Muscle of arm (tissue), 12 donors: ENCODE measurements around the gene PTPRN2. TPM values are rescaled to one million over a fixed set of nuclear protein-coding genes. Genes with fewer than 3 reads are reported as not detected.
"Not testable (repeated sequence)": the region's sequence is repeated elsewhere in the genome, so short reads cannot be mapped to it uniquely, and the experiment has no call there.

Experiments
- DNase-seq: peaks from one replicate; pipeline ENCODE4 v3.0.0-alpha.2; 2013
- polyA plus RNA-seq, 12 donors: library from polyadenylated mRNA; unstranded; fragments of 120-200 nt; gene quantifications; one replicate each; pipeline ENCODE4 v1.2.1, GENCODE V29; 2013; ENCODE audit not compliant: insufficient read length in 12 of 12

Gene PTPRN2
- polyA plus RNA-seq, 12 donors: 1.6 to 8.7 (median 2.3) TPM; not detected in 1

- DNase-seq: no peak
These were observed 1079.1 kb downstream of the PTPRN2 start for GRCh38 chr7:157508477-157508881.

- no peak for DNase-seq
These were observed 1079.6 kb downstream of the PTPRN2 start for GRCh38 chr7:157507987-157508386.

GRCh38 chr7:157506268-157506667, 1081.4 kb downstream of the PTPRN2 start:
- no peak for DNase-seq

- no peak for DNase-seq
These were observed 1082.0 kb downstream of the PTPRN2 start for GRCh38 chr7:157505646-157506045.

GRCh38 chr7:157503229-157503628, 1084.4 kb downstream of the PTPRN2 start:
- no peak for DNase-seq

GRCh38 chr7:157502701-157503111, 1084.9 kb downstream of the PTPRN2 start:
- peak; percentile 2 for DNase-seq

- DNase-seq: no peak
These were observed 1086.0 kb downstream of the PTPRN2 start for GRCh38 chr7:157501581-157501980.

- not testable (repeated sequence) for DNase-seq
These were observed 1086.6 kb downstream of the PTPRN2 start for GRCh38 chr7:157500989-157501540.

GRCh38 chr7:157500171-157500960, 1087.3 kb downstream of the PTPRN2 start:
- DNase-seq: no peak

- DNase-seq: no peak
These were observed 1087.8 kb downstream of the PTPRN2 start for GRCh38 chr7:157499835-157500153.

- DNase-seq: no peak
These were observed 1088.3 kb downstream of the PTPRN2 start for GRCh38 chr7:157499121-157499834.

GRCh38 chr7:157498657-157499056, 1089.0 kb downstream of the PTPRN2 start:
- no peak for DNase-seq

GRCh38 chr7:157497744-157498651, 1089.6 kb downstream of the PTPRN2 start:
- no peak for DNase-seq

GRCh38 chr7:157497367-157497743, 1090.3 kb downstream of the PTPRN2 start:
- no peak for DNase-seq

- DNase-seq: no peak
These were observed 1091.0 kb downstream of the PTPRN2 start for GRCh38 chr7:157496416-157497275.

- DNase-seq: no peak
These were observed 1092.0 kb downstream of the PTPRN2 start for GRCh38 chr7:157495594-157495993.

- no peak for DNase-seq
These were observed 1092.5 kb downstream of the PTPRN2 start for GRCh38 chr7:157495177-157495553.

GRCh38 chr7:157494506-157495176, 1093.0 kb downstream of the PTPRN2 start:
- no peak for DNase-seq

- no peak for DNase-seq
These were observed 1093.8 kb downstream of the PTPRN2 start for GRCh38 chr7:157493776-157494175.

GRCh38 chr7:157493017-157493416, 1094.6 kb downstream of the PTPRN2 start:
- no peak for DNase-seq
